ENCODE data around the gene PAK3. TPM values are rescaled to one million over a fixed set of nuclear protein-coding genes. Genes with fewer than 3 reads are reported as not detected.

PAK3 gene
- total and polyA plus RNA-seq, 2 donors (not counting 3 experiments of a cell fraction or from before 2014, with no cell fraction given): 0.01 to 0.15 TPM

GRCh38 chrX:111133389-111133788 lies 37.4 kb downstream of the PAK3 start:
- BruUV-seq (replicated peaks): no TSS peak
- ChIA-PET CTCF (no interaction called here), POLR2A (no interaction called here)
- H3K27ac ChIP-seq (ENCODE audit: insufficient read depth, low read depth, low read length): no peak overlapping the region
- H2AFZ ChIP-seq (ENCODE audit: low read depth, low read length): no peak overlapping the region
- FAIRE-seq (no peak), DNase-seq (ENCODE audit: low read depth, low spot score) (no peak)
- no peaks in the 10 kb centered on the region for H3K27me3 ChIP-seq (ENCODE audit: control insufficient read depth in 2 of 2, insufficient read depth in 2 of 2, low read length in 2 of 2)
- no peaks in the 10 kb centered on the region for H3K9me3 ChIP-seq (replicated peaks; ENCODE audit: control insufficient read depth, insufficient read depth, low read length)
- no peak overlapping the region for H3K4me3 ChIP-seq (replicated peaks in 1 of 3; ENCODE audit: insufficient read depth in 1 of 3, low read depth in 1 of 3, low read length in 3 of 3)
- no peak overlapping the region for H3K9ac ChIP-seq (replicated peaks; ENCODE audit: extremely low read depth, insufficient read depth, low read length)
- H4K20me1 ChIP-seq (replicated peaks; ENCODE audit: control insufficient read depth, extremely low read depth, insufficient read depth, low read length): no peaks in the 10 kb centered on the region
- intact Hi-C loops (cut with micrococcal nuclease) (no loop called here), dilution Hi-C loops (cut with MboI; ENCODE audit: extremely low pct_ligation_motif_present, low sequenced_read_pairs) (no loop called here)
- no peaks in the 10 kb centered on the region for H3K79me2 ChIP-seq (ENCODE audit: control insufficient read depth, insufficient read depth, low read length)
- TF ChIP-seq CTCF (IDR thresholded peaks at IDR 0.05; ENCODE audit: extremely low read depth in 1 of 2, insufficient read depth in 1 of 2, low read depth in 1 of 2, low read length in 2 of 2): no peak
- no peak for TF ChIP-seq POLR2AphosphoS5 (IDR thresholded peaks at IDR 0.05; ENCODE audit: insufficient read depth, low read depth, low read length)
- TF ChIP-seq MYC (IDR thresholded peaks at IDR 0.05; ENCODE audit: low read depth, low read length): no peak
- TF ChIP-seq JUN (IDR thresholded peaks at IDR 0.05; ENCODE audit: borderline replicate concordance, insufficient read depth, insufficient read length, low read depth): no peak
- no peaks in the 10 kb centered on the region for H3K36me3 ChIP-seq (ENCODE audit: control insufficient read depth in 2 of 2, extremely low read depth in 1 of 2, insufficient read depth in 2 of 2, low read length in 2 of 2)
- H3K4me2 ChIP-seq (ENCODE audit: insufficient read depth, low read length): no peak overlapping the region
- no peaks in the 10 kb centered on the region for H3K9me1 ChIP-seq (replicated peaks; ENCODE audit: control insufficient read depth, extremely low read depth, insufficient read depth, low read length)
- no peaks in the 10 kb centered on the region for H3K4me1 ChIP-seq (ENCODE audit: control insufficient read depth, extremely low read depth, insufficient read depth, low read length)

- Histone ChIP-seq H3K79me2 (ENCODE audit: control insufficient read depth, insufficient read depth, low read length) (no peaks in the 10 kb centered on the region), H3K27ac (ENCODE audit: insufficient read depth, low read depth, low read length) (no peak overlapping the region), H3K9ac (replicated peaks; ENCODE audit: extremely low read depth, insufficient read depth, low read length) (no peak overlapping the region), H3K9me3 (replicated peaks; ENCODE audit: control insufficient read depth, insufficient read depth, low read length) (no peaks in the 10 kb centered on the region), H3K36me3 (ENCODE audit: control insufficient read depth in 2 of 2, extremely low read depth in 1 of 2, insufficient read depth in 2 of 2, low read length in 2 of 2) (no peaks in the 10 kb centered on the region), H3K4me1 (ENCODE audit: control insufficient read depth, extremely low read depth, insufficient read depth, low read length) (no peaks in the 10 kb centered on the region), H3K4me2 (ENCODE audit: insufficient read depth, low read length) (no peak overlapping the region), H4K20me1 (replicated peaks; ENCODE audit: control insufficient read depth, extremely low read depth, insufficient read depth, low read length) (no peaks in the 10 kb centered on the region), H3K4me3 (replicated peaks in 1 of 3; ENCODE audit: insufficient read depth in 1 of 3, low read depth in 1 of 3, low read length in 3 of 3) (no peak overlapping the region), H3K27me3 (ENCODE audit: control insufficient read depth in 2 of 2, insufficient read depth in 2 of 2, low read length in 2 of 2) (no peaks in the 10 kb centered on the region), H2AFZ (ENCODE audit: low read depth, low read length) (no peak overlapping the region), H3K9me1 (replicated peaks; ENCODE audit: control insufficient read depth, extremely low read depth, insufficient read depth, low read length) (no peaks in the 10 kb centered on the region)
- no peak for DNase-seq (ENCODE audit: low read depth, low spot score)
- CTCF ChIA-PET: no interaction called here
- POLR2A ChIA-PET: no interaction called here
- BruUV-seq (replicated peaks): no TSS peak
- FAIRE-seq: no peak
- dilution Hi-C loops (cut with MboI; ENCODE audit: extremely low pct_ligation_motif_present, low sequenced_read_pairs): no loop called here
- intact Hi-C loops (cut with micrococcal nuclease): no loop called here
- TF ChIP-seq MYC (IDR thresholded peaks at IDR 0.05; ENCODE audit: low read depth, low read length) (no peak), POLR2A (IDR thresholded peaks at IDR 0.05; ENCODE audit: low read depth, low read length) (no peak), FOS (IDR thresholded peaks at IDR 0.05; ENCODE audit: borderline replicate concordance, insufficient read depth, low read length) (no peak), CTCF (IDR thresholded peaks at IDR 0.05; ENCODE audit: extremely low read depth in 1 of 2, insufficient read depth in 1 of 2, low read depth in 1 of 2, low read length in 2 of 2) (no peak), JUN (IDR thresholded peaks at IDR 0.05; ENCODE audit: borderline replicate concordance, insufficient read depth, insufficient read length, low read depth) (no peak), GATA2 (IDR thresholded peaks at IDR 0.05; ENCODE audit: insufficient read depth, insufficient read length, low read depth, low read length) (no peak), MAX (IDR thresholded peaks at IDR 0.05; ENCODE audit: insufficient read depth, insufficient read length) (no peak), EZH2 (IDR thresholded peaks at IDR 0.05; ENCODE audit: borderline replicate concordance, low read depth, low read length, severe bottlenecking) (no peak), POLR2AphosphoS5 (IDR thresholded peaks at IDR 0.05; ENCODE audit: insufficient read depth, low read depth, low read length) (no peak)
Measured at GRCh38 chrX:111145878-111146277, 49.9 kb downstream of the PAK3 start.
